ENCODE measurements around the gene FIGNL1.
A peak's percentile ranks its signal among the peaks of the same experiment; 100 is the strongest.

Gene FIGNL1, protein sequence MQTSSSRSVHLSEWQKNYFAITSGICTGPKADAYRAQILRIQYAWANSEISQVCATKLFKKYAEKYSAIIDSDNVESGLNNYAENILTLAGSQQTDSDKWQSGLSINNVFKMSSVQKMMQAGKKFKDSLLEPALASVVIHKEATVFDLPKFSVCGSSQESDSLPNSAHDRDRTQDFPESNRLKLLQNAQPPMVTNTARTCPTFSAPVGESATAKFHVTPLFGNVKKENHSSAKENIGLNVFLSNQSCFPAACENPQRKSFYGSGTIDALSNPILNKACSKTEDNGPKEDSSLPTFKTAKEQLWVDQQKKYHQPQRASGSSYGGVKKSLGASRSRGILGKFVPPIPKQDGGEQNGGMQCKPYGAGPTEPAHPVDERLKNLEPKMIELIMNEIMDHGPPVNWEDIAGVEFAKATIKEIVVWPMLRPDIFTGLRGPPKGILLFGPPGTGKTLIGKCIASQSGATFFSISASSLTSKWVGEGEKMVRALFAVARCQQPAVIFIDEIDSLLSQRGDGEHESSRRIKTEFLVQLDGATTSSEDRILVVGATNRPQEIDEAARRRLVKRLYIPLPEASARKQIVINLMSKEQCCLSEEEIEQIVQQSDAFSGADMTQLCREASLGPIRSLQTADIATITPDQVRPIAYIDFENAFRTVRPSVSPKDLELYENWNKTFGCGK

DNA sequence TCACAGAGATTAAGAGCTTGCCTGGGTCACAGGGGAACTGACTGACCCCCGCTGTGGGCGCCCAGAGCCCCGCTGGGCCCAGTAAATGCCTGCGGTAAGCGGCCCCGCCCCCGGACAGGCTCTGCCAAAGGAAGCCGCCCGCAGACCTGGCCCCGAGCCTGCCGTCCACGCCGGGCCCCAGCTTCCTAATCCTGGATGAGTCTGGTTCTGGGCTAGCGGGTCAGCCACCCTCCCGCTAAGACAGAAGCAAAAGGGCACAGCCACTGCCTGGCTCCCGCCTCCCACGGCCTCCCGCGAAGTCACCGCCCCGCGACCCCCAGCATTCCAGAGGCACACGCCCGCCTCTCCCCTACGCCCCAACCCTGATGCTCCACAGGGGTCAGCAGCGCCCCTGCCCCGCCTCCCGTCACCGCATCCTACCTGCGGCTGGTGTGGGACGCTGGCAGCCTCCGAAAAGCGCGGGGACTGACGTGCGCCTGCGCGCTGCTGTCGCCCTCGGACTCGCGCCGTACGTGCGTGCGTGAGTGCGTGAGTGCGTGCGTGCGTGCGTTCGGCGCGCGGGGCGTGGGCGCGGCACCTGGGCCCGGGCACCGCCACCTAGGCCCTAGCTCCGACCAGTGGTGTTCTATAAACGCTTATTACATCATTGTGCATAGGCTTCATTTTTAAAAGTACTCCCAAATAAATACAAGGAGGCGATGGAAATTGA is at the start of gene FIGNL1:
FIGNL1 (minus strand) TSS at position 470 of the 709 bp plus-strand sequence. CDS start 3,063 bp downstream, outside the sequence.
- DNase-seq = peak; percentile 69

DNA sequence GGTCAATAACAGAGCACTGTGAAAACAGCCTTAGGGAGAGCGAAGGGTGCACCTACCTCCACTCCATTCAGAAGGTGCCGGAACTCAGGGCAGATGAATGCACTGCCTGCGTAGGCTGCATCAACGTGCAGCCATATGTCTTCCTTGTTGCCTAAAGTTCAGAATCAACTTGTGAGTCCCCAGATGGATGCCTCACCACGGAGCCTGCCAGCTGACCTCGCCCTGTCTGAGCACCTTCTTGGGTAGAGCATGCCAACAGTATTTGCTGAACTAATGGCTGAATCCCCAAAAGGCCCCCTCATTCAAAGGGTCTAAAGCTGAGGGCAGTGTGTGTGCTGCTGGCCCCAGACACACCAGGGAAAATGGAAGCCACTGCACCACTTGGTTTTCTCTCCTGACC is 48.9 kb upstream of the FIGNL1 start:
- no peak for DNase-seq

DNA sequence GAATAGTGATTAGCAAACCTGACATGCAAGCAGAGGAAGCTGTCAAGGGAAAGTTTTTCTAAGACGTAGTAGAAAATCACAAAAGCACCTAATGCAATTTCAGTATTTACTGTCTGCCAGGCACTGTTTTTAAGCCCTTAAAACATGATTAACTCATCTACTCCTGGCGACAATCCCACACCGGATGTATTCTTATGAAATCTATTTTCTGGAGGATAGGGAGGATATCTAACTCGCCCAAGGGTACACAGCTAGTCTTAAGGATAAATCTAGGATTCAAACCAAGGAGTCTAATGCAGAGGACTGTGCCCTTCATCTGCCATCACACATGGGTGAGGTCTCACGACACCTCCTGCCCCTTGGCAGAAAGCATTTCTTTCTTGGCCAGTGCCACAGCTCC is 47.8 kb upstream of the FIGNL1 start:
- DNase-seq = no peak

DNA sequence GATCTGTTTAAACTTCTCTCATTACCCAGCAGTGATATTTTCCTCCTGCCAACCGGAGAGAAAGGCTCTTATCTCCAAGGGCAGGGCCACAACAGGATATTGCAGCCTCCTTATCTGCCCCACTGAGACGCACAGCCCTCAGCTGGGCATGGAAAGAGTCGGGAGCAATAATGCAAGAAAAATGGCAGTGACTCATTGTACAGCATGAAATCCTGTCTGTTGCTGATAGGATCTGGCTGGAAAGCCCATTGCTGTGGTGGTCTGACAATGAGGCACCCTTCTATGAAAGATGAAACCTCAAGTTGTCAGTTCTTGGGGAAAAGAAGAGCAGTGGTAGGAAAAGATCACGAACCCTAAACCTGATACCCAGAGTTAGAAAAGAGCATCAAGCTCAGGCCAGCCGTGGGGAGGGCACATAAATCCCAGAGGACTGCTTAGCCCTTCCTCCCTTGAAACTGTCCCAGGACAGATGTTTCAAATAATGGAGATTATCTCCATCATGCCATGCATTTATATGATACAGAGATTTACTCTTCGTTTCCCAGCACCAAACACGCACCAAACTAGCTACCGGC is 47.0 kb upstream of the FIGNL1 start:
- no peak for DNase-seq

DNA sequence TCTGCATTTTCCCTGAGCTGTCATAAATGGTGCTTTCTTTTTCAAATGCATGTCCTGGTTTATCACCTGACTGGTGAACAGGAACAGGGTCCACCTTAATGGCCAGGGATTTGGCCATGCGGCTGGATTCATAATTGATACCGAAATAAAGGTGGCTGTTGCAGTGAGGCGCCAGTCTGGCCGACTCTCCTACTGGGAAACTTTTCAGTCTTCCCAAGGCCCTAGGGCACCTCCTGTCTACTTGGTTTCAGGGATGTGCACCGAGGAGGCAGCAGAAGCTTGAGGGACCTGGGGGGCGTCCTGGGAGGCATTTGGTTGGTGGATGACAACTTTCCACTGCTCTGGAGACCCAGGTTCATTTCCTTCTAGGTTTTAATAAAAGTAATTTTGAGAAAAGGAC is 46.4 kb upstream of the FIGNL1 start:
- DNase-seq = no peak

DNA sequence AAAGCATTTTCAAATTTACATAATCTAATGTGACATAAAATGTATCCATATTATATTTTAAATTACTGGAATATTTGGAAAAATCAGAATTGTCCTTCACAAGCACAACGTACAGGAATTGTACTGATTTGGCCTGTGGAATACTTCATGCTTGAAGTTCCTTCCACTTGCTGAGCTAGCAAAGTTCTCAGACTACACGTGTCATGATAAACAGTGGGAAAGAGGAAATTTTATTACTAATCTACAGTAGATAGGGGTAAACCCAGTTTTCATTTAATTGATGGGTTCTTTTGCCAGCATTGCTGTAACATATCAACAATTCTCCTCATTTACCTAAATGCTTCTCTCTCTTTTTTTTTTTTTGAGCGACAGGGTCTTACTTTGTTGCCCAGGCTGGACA is 45.6 kb upstream of the FIGNL1 start:
- DNase-seq = no peak

DNA sequence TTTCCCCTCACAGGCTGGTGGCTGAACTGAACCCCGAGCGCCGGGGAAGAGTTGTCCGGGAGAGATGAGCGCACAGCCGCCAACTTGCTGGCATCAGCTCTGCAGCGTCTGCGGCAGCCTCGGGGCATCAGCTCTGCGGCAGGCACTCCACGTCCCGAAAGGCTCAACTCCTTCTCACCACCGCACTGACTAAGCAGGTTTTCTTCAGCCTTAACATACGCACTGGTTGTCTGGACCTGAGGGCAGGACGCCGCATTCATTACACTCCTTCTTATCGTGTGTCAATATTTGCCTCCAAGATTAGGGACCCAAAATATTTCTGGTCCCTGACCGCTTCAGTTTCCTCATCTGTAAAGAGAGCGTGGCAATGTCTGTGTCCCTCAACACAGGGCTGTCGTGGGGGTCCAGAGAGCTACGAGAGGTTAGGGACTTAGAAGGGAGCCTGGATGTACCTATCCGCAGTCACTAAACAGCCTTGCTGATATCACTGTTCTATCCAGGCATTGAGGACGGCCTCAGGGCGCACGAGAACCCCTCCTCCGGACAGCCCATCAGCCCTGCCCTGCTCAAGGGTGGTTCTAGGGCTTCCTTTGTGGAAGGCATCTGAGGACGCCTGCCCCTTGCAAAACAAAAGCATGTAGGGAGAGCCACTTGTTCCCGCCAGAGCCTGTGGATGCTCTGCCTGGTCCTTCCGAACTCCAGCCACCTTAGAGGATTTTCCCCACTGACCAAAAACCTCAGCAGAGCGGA is 42.8 kb upstream of the FIGNL1 start:
- no peak for DNase-seq

DNA sequence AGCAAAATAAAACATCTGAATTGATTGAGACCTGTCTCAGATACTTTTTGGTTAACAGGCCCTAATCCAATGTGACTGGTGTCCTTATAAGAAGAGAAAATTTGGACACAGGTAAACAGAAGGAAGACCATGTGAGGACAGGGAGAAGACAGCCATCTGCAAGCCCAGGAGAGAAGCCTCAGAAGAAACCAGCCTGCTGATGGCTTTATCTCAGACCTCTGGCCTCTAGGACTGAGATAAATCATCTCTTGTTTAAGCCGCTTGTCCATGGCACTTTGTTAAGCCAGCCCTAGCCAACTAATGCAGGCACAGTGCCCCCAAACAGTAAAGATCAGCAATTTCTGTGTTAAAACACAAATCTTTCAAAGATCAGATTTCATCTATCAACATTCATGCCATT is 41.8 kb upstream of the FIGNL1 start:
- no peak for DNase-seq

DNA sequence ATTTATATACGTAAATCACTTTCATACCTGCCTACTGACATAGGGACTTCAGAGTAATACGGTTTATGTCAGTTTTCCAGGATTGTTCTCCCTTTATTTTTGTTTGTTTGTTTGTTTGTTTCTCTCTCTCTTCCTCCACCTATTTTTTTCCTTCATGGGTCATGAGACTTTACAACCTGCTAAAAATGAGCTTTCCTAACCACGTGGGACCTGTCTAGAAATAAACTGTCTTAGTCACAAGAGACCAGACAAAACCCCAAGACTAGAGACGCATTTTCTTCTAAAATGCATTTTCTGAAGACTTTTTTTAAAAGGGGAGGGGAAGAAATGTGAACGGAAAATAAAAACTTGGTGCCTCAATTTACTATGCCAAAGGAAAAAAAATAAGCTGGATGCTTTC is 41.1 kb upstream of the FIGNL1 start:
- DNase-seq = no peak

DNA sequence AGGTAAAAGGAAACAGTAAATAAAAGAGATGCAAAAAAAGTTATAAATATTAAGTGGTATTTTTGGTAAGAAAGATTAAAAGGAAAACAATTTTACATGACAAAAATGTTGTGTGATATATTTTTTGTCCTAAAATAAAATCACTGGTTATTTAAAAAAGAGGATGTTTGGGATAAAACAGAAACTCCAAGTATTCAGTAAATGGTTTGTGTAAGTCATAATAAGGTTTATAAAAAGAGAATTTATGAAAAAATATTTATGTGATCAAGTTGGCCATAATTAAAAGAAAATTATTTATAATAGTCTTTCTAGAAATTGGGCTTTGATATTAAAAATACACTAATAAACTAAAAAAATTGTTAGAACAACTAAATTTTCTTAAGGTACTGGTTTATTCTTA is 38.2 kb upstream of the FIGNL1 start:
- DNase-seq = no peak

DNA sequence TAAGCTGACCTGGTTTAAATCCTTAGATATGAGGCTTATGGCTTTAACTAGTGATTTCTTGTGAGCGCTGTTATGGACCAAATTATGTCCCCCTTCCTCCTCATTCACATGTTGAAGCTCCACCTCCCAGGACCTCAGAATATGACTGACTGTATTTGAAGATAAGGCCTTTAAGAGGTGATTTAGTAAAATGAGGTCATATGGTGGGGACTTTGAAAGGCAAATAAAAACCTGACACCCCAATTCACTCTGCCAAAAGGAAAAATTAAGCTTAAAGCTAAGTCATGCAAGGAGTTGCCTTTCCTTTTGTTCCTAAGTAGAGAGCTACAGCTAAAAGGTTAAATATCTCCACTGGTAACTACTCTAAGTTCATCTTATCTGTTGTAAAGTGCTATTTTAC is 36.4 kb upstream of the FIGNL1 start:
- no peak for DNase-seq

DNA sequence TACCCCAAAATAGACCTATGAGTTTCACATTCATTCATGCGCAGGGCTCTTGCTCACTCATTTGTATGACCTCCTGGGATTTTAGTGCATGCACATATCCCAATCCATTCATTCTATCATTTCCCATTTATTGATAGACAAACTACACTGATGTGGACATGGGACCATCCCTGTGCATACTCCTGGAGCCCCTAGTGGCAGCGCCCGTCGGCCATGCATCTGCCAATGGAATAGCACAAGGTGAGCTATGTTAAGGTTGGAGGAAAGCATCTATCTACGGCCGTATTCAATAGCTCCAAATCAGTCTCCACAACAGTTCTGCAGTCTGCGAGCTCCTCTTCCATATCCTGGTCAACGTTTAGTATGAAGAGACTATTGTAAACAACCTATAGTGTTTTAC is 31.7 kb upstream of the FIGNL1 start:
- no peak for DNase-seq

DNA sequence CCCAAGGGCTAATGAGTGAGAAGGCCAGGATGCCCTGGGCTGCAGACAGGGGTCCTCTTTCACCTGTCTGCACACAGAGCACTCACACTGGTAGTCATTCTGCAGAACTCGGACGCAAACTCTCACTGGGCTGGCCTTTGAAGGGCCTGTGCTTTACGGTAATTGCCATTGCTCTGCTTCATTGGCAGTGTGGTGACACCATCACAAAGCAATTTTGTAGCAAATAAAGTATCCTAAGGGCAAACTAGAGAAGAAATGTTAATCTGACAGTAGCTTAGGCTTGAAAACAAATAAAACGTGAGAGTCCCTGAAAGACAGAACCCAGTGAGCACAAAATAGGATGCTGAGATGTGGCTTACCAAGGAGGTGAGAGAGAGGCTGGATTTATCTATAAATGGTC is 30.6 kb upstream of the FIGNL1 start:
- DNase-seq = no peak

DNA sequence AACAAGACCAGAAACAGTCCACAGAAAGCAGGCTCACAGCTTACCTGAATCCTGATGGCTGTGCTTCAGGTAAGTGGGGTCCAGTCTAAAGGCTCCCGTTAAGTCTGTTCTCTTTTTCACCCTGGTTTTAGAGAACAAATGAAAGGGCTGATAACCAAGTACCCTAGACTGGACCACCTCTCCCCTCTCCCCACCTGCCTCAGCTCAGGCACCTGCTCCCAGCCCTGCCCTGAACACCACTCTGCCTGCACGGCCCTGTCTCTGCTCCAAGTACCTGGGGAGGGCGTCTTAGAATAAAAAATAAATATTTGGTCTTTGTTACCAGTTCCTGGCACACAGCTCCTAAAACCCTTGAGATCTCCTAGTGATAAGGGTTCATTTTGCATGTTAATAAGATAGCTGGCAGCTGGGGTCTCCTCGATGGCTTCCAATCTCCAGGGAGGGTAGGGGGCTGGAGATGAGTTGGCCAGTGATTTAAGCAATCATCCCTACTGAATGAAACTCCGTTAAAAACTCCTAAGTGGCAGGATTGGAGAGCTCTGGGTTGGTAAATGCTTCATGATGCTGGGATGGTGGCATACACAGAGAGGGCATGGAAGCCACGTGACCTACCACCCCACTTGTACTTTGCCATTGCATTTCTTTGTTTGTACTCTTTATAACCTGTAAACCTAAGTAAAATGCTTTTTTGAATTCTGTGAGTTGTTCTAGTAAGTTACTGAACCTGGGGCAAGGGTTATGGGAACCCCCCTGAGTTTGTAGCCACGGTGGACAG is 29.8 kb upstream of the FIGNL1 start:
- no peak for DNase-seq

DNA sequence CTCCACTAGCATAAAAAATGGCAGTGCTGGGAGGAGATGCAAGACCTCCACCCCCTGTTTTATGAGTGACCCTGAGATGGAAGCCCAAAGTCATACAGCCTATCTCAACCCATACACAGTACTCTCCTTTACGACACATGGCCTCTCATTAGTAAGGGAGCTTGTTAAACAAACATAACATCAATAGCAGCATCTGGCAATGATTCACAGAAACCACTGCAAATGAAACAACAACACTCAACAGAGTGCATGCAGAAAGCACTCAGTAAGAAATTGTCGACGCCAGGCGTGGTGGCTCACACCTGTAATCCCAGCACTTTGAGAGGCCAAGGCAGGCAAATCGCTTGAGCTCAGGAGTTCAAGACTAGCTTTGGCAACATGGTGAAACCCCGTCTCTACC is 27.5 kb upstream of the FIGNL1 start:
- no peak for DNase-seq

DNA sequence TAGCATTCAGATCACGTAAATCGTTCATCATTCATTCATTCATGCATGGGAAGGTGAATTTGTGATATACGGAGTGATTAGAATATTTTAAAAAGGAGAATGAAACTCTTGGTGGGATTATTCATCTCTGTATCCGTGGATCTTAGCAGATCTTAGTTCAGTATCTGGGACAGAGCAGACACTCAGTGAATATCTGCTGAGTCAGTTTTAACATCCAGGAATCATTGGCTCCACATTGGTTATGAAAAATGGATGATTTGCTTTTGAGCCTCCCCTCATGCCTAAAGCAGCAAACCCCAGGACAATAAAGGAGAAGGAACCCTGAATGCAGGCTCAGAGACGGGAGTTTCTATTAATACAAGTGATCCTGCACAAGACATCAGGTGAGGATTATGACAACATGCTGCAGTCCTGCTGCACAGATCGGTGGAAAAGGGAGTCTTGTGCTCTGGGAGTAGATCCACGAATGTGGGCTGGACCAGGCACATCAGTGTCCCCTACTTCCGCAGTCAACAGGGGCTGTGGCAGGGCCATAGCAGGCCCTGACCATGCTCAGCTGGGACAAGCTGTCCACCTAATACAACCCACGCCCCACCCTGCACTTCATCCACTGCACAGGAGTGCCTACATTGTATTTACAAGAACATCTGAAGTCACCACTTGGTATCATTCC is 26.9 kb upstream of the FIGNL1 start:
- DNase-seq = no peak

DNA sequence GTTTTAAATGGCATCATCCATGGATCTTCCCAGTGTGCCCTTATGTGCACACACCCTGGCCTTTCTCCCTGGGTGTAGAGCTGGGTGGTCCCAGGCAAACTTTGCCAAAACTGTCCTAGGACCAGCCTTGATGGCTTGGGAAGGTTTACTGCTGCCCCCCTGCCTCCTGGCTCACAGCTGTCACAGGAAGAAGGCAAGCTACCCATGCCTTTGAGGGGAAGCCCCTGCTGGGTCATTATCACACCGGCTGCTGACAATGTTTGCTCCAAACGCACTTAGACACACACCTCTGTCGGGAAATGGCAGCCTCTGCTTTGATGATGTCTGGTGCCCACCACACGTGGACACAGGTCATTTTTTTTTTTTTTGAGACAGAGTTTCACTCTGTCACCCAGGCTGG is 25.2 kb upstream of the FIGNL1 start:
- DNase-seq = no peak

DNA sequence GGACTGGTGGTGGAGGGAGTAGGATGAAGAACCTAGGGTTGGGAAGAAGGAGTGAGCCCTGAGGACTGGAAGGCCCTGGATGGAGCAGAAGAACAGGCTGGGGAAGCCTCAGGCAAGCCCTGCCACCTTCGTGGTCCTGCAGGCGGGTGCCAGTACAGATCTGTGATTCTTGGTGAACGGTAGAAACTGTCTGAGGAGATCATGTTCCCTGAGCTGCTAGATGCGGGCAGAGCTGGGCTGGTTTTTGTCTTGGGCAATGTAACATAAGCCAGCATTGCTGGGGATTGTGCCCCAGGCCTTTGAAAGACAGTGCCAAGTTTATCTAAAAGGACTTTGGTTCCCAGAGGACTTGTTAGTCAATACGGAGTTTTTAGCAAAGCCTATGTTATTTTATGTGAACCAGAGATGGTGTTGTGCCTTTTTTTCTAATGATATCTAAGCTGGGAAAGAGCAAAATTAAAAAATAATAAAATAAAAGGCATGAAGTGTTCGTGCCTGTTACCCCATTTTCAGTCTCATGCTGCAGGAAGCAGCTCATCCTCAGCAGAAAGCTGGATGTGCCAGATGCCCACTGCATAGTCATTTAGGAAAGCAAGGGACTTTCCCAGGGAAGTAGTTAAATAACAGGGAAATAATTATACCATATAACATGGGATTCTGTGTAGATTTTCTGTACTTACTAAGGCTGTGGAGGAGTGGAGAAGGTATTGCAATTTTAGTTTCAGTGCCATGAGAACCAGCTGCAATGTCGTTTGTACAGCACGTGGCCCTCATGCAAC is 24.4 kb upstream of the FIGNL1 start:
- no peak for DNase-seq

DNA sequence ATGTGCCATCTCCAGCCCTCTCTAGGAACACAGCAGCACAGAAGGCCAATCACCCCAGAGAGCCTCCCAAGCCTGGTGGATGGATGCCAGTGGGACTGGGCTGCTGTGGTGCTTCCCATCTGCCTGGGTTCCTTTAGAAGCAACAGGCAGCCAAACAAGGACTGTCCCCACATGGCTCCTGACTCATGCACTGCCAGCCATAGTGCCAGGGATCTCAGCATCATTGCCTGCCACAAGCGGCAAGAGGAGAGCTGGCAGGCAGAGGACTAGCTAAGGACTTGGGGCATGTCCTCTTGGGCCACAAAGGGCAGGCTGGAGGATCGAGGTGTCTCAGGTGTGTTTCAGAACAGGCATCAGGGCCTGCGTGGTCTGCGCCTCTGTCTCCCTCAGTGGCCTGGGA is 23.4 kb upstream of the FIGNL1 start:
- DNase-seq = no peak

DNA sequence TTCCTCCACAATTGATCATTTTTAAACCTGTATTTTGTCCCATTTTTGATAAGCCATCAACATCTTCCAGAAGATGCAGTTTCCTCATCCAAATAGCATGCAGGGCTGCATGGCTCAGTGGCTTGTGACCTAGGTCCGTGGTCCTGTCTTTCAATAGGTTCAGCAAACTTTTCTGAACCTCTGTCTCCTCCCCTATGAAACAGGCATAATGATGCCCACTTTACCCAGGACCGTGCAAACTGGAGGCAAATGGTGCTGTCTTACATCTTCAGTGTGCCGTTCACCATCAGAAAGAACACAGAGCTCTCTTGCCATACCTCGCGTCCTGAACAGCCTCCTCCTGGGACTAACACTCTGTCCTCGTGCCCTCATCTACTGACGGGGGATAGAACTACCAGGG is 22.3 kb upstream of the FIGNL1 start:
- DNase-seq = no peak

DNA sequence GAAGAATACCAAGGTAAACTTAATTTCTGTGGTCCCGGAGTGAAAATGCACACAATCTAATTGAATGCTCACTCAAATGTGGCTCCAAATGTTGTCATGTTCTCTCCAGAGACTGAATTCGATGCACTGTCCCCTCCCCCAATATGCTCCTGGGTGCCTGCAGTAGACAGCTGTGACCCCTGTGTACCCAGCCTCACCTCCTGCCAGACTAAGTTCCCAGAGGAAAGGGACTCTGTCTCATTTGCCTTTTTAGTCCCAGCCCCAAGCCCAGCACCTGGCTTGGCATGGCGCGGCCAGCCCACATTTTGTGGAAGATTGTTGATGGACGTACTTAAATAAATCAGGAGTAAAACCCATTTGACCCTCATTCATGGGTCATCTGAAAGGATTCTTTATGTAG is 21.8 kb upstream of the FIGNL1 start:
- no peak for DNase-seq
